MM.1S (cell line): ENCODE results near the gene CABP4.

ENCODE experiments used
- EZH2 ChIP-seq: fragments of 300-600 bp; sonication (generic); optimal IDR thresholded peaks from 2 replicates; pipeline ENCODE3; 2017; ENCODE audit warnings: low read depth, mild to moderate bottlenecking, antibody characterized with exemption, low read length, mixed read lengths
- TF ChIP-seq, protein P1 (sequence below): fragments of 300-600 bp; sonication (generic); IDR thresholded peaks from 2 replicates; pipeline ENCODE4 v1.5.1; 2016; ENCODE audit warnings: antibody characterized with exemption, low read length, mixed read lengths

DNA sequence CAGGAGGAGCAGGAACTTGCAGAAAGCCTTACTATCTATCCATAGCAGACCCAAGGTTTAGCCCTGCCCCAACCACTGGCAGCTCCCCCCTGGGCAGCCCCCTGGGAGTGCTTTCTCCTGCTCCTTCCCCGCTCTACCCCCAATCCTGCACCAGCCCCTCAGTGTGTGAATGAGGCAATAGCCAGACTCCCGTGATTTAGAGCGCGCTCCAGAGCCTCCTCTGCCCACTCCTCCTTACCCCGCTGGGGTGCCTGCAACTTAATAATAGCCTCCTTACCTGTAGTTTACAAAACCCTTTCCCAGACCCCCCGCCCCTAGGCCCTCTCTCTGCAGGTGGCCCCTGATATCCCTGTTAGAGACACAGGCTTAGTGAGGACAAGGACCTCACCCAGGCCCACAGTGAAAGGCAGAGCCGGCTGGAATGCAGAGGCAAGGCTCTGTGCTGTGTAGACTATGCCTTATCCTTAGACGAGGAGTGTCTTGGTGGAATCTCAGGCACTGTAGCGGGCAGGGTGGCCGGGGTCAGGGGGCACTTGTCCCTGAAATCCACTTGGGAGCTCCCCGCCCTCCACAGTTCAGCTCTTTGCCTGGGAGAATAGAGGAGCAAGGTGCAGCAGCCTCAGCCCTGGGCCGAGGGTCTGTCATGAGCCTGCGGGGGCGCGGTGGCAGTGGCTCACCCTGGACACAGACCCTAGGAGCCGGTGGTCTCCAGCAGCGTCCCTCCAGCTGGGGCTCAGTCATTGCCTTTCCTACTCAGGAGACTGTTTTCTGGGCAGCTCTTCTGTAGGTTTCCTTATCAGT lies 44.0 kb upstream of the CABP4 start:
- TF ChIP-seq, protein P1, sequence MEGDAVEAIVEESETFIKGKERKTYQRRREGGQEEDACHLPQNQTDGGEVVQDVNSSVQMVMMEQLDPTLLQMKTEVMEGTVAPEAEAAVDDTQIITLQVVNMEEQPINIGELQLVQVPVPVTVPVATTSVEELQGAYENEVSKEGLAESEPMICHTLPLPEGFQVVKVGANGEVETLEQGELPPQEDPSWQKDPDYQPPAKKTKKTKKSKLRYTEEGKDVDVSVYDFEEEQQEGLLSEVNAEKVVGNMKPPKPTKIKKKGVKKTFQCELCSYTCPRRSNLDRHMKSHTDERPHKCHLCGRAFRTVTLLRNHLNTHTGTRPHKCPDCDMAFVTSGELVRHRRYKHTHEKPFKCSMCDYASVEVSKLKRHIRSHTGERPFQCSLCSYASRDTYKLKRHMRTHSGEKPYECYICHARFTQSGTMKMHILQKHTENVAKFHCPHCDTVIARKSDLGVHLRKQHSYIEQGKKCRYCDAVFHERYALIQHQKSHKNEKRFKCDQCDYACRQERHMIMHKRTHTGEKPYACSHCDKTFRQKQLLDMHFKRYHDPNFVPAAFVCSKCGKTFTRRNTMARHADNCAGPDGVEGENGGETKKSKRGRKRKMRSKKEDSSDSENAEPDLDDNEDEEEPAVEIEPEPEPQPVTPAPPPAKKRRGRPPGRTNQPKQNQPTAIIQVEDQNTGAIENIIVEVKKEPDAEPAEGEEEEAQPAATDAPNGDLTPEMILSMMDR = no peak
- TF ChIP-seq EZH2 = no peak
